ENCODE data around the gene OCRL. TPM values are rescaled to one million over a fixed set of nuclear protein-coding genes. Genes with fewer than 3 reads are reported as not detected.
"Not testable (repeated sequence)": the region's sequence is repeated elsewhere in the genome, so short reads cannot be mapped to it uniquely, and the experiment has no call there.

OCRL gene
- total RNA-seq, 2 donors from 2014 or later, result 16.7 to 77.1 TPM

GRCh38 chrX:129549124-129549523, 9.1 kb downstream of the OCRL start:
- TF ChIP-seq CTCF (IDR thresholded peaks at IDR 0.05), result no peak
- TF ChIP-seq POLR2A (IDR thresholded peaks at IDR 0.05), result no peak
- no peak for TF ChIP-seq POLR2AphosphoS5 (IDR thresholded peaks at IDR 0.05)
- H3K27me3 ChIP-seq (replicated peaks; ENCODE audit: insufficient read depth), result no peaks in the 10 kb centered on the region
- no peaks in the 10 kb centered on the region for H3K4me1 ChIP-seq (replicated peaks)
- WGBS, result 8% methylated on average over 1 of the region's 1 CpG
- H3K4me3 ChIP-seq, result no peak overlapping the region
- intact Hi-C loops (cut with DNase I), result no loop called here
- no peak for DNase-seq (ENCODE audit: low spot score)
- H3K36me3 ChIP-seq, result no peaks in the 10 kb centered on the region
- H3K9me3 ChIP-seq, result no peaks in the 10 kb centered on the region
- no peak overlapping the region for H3K27ac ChIP-seq

- Histone ChIP-seq H3K27ac (no peak overlapping the region), H3K36me3 (no peaks in the 10 kb centered on the region), H3K4me1 (replicated peaks) (no peaks in the 10 kb centered on the region), H3K9me3 (no peaks in the 10 kb centered on the region), H3K4me3 (no peak overlapping the region), H3K27me3 (replicated peaks; ENCODE audit: insufficient read depth) (no peaks in the 10 kb centered on the region)
- TF ChIP-seq POLR2A (IDR thresholded peaks at IDR 0.05), result no peak
- no peak for TF ChIP-seq POLR2AphosphoS5 (IDR thresholded peaks at IDR 0.05)
- no peak for TF ChIP-seq CTCF (IDR thresholded peaks at IDR 0.05)
- intact Hi-C loops (cut with DNase I), result no loop called here
- DNase-seq (ENCODE audit: low spot score), result no peak
- 68% methylated on average over 3 of the region's 3 CpGs for WGBS
Measured at GRCh38 chrX:129553619-129554288, 13.7 kb downstream of the OCRL start.

GRCh38 chrX:129554816-129555215, 14.8 kb downstream of the OCRL start:
- H3K27me3 ChIP-seq (replicated peaks; ENCODE audit: insufficient read depth); intact Hi-C loops (cut with DNase I); H3K27ac ChIP-seq; H3K9me3 ChIP-seq; H3K36me3 ChIP-seq; H3K4me3 ChIP-seq; H3K4me1 ChIP-seq (replicated peaks); DNase-seq (ENCODE audit: low spot score): not testable (repeated sequence)
- 96% methylated on average over 8 of the region's 8 CpGs for WGBS

- Histone ChIP-seq H3K36me3 (no peaks in the 10 kb centered on the region), H3K9me3 (no peaks in the 10 kb centered on the region), H3K27me3 (replicated peaks; ENCODE audit: insufficient read depth) (no peaks in the 10 kb centered on the region), H3K4me1 (replicated peaks) (no peaks in the 10 kb centered on the region), H3K4me3 (no peak overlapping the region), H3K27ac (no peak overlapping the region)
- 97% methylated on average over 5 of the region's 5 CpGs for WGBS
- no peak for DNase-seq (ENCODE audit: low spot score)
- intact Hi-C loops (cut with DNase I), result no loop called here
- no peak for TF ChIP-seq CTCF (IDR thresholded peaks at IDR 0.05)
- TF ChIP-seq POLR2AphosphoS5 (IDR thresholded peaks at IDR 0.05), result no peak
- TF ChIP-seq POLR2A (IDR thresholded peaks at IDR 0.05), result no peak
Measured at GRCh38 chrX:129556806-129557315, 16.8 kb downstream of the OCRL start.

GRCh38 chrX:129557844-129558480, 17.9 kb downstream of the OCRL start:
- WGBS, result 82% methylated on average over 1 of the region's 1 CpG
- no peak for DNase-seq (ENCODE audit: low spot score)
- no peak overlapping the region for H3K4me3 ChIP-seq
- no peaks in the 10 kb centered on the region for H3K9me3 ChIP-seq
- H3K27ac ChIP-seq, result no peak overlapping the region
- intact Hi-C loops (cut with DNase I), result no loop called here
- H3K4me1 ChIP-seq (replicated peaks), result no peaks in the 10 kb centered on the region
- no peaks in the 10 kb centered on the region for H3K27me3 ChIP-seq (replicated peaks; ENCODE audit: insufficient read depth)
- H3K36me3 ChIP-seq, result no peaks in the 10 kb centered on the region
- TF ChIP-seq POLR2A (IDR thresholded peaks at IDR 0.05), result no peak
- no peak for TF ChIP-seq CTCF (IDR thresholded peaks at IDR 0.05)

Measured in prostate gland (tissue), 2 donors.